HG02571 (cell line): ENCODE measurements around the gene MBD6.

Experiments used
- ATAC-seq: cut with Tn5 transposase; IDR thresholded peaks from one replicate; pipeline ENCODE4 v1.9.1; 2021; ENCODE audit warnings: mild to moderate bottlenecking, moderate library complexity; ENCODE audit not compliant: unreplicated experiment

Gene MBD6

GRCh38 chr12:57525615-57526383 is 3.2 kb downstream of the MBD6 start:
- ATAC-seq, result no peak

DNA sequence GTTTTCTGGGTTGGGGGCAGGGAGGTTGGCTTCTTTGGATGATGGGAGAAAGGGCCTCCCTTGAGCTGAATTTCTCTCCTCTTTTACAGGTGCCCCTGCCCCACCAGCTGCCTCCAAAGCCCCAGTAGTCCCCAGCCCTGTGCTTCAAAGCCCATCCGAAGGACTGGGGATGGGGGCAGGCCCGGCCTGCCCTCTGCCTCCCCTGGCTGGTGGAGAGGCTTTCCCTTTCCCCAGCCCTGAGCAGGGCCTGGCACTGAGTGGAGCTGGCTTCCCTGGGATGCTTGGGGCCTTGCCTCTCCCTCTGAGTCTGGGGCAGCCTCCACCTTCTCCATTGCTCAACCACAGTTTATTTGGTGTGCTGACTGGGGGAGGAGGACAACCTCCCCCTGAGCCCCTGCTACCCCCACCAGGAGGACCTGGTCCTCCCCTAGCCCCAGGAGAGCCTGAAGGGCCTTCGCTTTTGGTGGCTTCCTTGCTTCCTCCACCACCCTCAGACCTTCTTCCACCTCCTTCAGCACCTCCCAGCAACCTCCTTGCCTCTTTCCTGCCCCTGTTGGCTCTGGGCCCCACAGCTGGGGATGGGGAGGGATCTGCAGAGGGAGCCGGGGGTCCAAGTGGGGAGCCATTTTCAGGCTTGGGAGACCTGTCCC is 4.0 kb downstream of the MBD6 start:
- ATAC-seq, result no peak

GRCh38 chr12:57527184-57527583 is 4.6 kb downstream of the MBD6 start:
- ATAC-seq, result no peak

DNA sequence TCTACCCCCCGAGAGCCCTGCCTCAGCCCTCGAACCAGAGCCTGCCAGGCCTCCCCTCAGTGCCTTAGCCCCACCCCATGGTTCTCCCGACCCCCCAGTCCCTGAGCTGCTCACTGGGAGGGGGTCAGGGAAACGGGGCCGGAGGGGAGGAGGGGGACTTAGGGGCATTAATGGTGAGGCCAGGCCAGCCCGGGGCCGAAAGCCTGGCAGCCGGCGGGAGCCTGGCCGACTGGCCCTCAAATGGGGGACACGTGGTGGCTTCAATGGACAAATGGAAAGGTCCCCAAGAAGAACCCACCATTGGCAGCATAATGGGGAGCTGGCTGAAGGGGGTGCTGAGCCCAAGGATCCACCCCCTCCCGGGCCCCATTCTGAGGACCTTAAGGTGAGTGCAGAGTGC is 5.6 kb downstream of the MBD6 start:
- no peak for ATAC-seq

DNA sequence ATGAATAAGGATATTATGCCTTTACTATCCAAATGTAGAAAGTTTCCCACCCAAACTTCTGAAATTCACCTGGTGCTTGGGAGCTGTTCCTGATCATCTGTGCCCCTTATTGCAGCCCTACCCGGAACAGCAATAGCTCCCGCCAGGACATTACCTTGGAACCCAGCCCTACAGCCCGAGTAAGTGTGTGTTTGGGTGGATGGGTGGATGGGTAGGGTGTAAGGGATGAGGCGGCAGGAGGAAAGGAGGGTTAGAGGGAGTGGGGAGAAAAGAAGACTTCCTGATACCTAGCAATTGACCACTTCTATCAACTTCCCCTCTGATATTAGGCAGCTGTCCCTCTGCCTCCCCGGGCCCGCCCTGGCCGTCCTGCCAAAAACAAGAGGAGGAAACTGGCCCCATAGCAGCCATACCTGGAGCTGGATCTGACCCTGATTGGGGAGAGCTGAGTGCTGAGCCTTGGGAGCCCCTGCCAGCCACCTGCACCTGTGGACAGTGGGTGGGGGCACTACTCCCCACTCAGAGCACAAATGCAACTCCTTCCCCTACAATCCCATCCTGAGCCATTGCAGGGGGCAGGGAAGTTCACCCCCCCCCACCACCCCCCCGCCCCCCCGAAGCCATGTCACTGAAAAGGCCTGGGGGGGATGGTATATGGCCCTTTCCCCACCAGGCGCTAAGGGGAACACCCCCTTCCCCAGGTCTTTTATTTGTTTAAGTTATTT is 6.4 kb downstream of the MBD6 start:
- no peak for ATAC-seq

DNA sequence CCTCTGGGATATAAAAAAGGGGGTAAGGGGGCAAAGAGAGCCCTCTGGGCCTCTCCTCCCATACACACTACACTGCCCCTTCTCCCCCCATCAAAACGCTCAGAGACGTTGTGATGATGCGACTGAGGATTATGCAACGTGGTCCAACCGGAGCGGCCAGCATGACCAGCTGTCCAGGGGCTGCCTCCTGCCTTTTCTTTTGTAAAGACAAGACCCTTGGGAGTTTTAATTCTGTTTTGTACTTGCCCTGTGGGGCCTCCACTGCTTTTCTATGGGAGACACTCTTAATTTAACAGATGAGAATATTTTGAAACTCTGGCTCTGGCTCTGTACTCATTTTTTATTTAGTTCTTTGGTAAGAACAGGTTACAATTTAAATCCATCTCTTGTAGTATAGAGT is 7.2 kb downstream of the MBD6 start:
- no peak for ATAC-seq

GRCh38 chr12:57530396-57531142 is 7.9 kb downstream of the MBD6 start:
- no peak for ATAC-seq

DNA sequence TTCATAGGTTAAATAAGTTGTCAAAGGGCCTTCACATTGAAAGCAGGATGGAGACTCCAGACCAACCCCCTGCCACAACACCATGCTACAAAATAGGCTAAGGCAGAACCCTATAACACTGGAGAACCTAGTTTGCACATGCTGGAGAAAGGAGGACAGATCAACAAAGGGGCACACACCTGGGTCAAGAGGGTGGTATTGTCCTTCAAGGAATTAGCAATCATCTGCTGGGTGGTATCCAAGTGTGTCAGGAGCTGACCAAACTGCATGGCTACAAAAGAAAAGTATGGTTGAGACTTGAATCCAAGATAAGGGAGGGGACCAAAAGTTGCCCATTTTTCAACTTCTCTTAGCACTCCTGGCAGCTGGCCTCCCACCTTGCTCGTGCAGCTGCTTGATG is 9.2 kb downstream of the MBD6 start:
- no peak for ATAC-seq

DNA sequence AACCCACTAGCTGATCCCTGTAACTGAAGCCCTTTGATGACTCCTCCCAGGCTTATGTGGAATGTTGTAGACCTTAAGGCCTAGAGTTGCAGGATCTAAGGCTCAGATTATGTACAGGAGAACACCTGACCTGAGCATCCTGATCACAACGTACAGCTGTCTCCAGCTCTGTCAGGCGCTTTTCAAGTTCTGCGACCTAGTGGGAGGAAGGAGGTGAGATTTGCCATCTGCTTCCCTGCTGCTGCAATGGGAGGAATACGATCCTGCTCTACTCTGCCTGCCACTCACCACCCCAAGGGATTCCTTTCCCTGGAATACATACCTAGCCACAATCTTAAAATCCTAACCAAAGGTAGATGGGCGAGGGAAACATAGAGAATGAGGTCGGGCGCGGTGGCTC is 10.5 kb downstream of the MBD6 start:
- no peak for ATAC-seq

GRCh38 chr12:57534250-57534649 is 11.6 kb downstream of the MBD6 start:
- ATAC-seq, result no peak

DNA sequence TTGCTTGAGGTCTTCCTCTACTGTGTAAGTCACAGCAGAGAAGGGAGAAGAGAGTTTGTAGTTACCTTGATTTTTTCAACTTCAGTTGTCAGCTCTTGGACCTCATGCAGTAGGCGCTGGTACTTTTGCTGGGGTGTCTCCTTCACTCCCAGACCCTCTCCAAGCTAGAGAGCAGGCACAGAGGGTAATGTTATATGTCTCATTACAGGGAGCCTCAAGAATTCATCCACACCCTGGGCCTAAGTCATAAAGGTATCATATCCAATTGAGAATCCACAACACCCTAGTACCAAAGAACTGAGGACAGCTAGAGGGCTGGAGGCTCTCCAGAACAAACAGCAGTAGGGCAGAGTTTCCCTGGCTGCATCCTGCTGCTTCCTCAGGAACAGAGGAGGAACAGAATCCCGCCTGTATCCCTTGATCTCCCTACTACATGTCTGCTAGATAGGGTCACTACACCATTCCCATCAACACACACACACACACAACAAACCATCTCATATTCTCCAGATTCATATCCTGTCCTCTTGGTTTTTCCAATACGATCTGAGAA is 12.4 kb downstream of the MBD6 start:
- ATAC-seq, result no peak

DNA sequence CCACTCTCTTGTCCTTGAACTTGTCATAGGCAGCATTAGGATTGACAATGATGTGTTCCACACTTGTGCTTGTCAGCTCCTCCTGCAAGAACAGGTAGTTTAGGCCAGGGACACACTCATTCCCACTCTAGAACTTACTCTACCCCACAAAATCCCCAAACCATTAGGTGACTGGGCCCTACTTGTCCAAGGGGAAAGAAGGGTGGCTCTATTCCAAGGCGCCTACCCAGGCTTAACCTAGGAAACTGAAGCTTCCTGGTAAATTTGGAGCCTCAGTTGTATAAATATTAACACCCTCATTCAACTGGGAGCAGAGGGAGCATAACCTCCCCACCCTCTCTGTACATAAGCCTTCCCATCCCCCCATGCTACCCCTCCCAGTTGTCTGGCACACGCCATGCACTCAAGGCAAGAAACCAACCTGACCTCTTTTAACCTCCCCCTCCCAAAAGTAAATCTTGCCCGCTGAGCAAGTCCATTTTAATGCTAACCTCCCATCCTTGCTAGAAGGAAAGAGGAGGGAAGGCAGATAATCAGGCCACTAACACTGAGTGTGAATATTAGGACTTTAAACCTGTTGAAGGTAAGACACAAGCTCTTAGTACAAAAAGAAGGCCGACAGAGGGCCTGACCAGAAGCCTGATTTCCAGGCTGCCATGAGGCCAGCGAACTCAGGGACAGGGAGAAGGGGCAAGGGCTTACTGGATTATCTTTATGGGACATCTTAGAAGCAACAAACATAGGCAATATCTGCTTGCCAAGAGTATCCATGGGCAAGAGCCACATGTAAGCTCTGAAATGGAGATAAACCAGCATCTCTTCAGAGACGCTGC is 13.4 kb downstream of the MBD6 start:
- no peak for ATAC-seq

GRCh38 chr12:57536597-57536942 is 13.9 kb downstream of the MBD6 start:
- ATAC-seq, result no peak

GRCh38 chr12:57539134-57539768 is 16.6 kb downstream of the MBD6 start:
- ATAC-seq, result no peak

DNA sequence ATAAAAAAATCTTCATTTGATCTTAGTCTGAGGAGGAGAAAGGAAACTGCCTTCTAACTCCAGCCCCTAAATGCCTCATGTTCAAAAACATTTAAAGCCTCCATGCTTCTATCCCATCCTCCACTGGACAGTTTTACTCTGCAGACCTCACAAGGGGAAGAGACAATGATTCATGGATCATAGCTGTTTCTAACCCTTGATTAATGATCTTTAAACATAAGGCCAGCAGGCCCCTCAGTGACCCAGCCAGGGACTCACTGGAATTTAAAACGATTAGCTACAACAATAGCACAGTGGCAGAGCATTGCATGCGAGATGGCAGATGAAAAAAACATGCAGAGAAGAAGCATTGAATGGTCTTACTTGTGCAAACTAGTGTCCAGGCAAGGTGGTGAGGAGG is 18.4 kb downstream of the MBD6 start:
- ATAC-seq, result no peak

- ATAC-seq, result no peak
These were observed 19.1 kb downstream of the MBD6 start for GRCh38 chr12:57541717-57542116.

- ATAC-seq, result no peak
These were observed 21.0 kb downstream of the MBD6 start for GRCh38 chr12:57543581-57543980.

- ATAC-seq, result no peak
These were observed 23.3 kb downstream of the MBD6 start for GRCh38 chr12:57545809-57546437.
